SK-MEL-5 (cell line): ENCODE results near the gene HUNK. TPM values are rescaled to one million over a fixed set of nuclear protein-coding genes. Genes with fewer than 3 reads are reported as not detected.

ENCODE experiments used
- DNase-seq: peaks from one replicate; pipeline ENCODE4 v3.0.0-alpha.2; 2016; ENCODE audit warnings: low read depth, low spot score
- in situ Hi-C: cut with HindIII; loops from 2 replicates; pipeline ENCODE4 v1.10.0; 2016; ENCODE audit warnings: low sequenced_read_pairs, high pct_unique_total_duplicates, low pct_unique_long_range_greater_than_20kb
- total RNA-seq: library from RNA; depleted of rRNA; stranded (reverse); fragments of >200 nt; shearing (Covaris generic); gene quantifications from 2 replicates; pipeline ENCODE4 v1.2.3, GENCODE V29; 2014

The HUNK gene
- total RNA-seq, 1 experiment from 2014 or later, result 0.05 TPM

- in situ Hi-C loops, result no loop called here
- no peak for DNase-seq
These were observed 35.5 kb downstream of the HUNK start for GRCh38 chr21:31908106-31909031.

DNA sequence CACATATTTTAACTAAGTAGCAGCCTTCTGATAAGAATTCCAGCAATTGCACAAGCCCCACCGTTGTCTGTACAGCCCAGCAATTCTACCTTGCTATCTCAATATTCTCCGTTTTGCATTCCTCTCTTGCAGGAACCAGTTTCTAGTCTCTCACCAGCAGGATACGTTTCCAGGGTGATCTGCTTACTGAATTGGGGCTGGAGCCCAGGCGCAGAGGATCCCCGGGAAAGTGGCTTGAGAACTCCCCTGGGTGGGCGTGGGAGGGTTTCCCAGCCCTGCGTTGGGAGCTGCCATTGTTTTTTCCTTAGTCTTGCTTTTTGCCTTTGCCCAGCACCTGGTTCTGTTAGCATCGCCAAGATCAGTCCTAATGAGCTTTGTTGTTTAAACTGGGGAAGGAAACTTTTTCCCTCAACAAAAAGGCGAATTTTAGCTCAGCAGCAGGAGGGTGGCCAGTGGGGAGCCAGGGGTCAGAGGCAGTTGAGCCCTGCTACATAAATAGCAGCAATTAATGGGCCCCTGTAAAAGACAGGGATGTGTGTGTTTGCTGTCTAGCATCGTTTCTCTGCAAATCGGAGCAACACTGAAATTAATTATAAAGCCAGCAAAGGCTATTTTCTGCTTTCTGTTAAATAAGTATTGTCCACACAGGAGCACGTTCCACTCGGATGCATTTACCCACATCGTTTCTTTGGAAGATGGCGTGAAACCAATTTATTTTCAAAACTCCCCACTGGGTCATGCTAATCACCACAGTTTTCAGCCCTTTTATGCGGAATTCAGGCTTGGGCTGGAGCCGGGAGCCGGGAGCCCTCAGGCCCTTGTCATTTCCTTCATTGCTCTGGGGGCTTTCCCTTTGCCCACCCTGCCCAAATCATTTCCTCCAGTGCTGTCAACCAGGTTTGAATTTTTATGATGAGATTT lies 36.6 kb downstream of the HUNK start:
- in situ Hi-C loops, result no loop called here
- DNase-seq, result no peak

GRCh38 chr21:31910074-31910470 lies 37.3 kb downstream of the HUNK start:
- DNase-seq, result no peak
- in situ Hi-C loops, result no loop called here

DNA sequence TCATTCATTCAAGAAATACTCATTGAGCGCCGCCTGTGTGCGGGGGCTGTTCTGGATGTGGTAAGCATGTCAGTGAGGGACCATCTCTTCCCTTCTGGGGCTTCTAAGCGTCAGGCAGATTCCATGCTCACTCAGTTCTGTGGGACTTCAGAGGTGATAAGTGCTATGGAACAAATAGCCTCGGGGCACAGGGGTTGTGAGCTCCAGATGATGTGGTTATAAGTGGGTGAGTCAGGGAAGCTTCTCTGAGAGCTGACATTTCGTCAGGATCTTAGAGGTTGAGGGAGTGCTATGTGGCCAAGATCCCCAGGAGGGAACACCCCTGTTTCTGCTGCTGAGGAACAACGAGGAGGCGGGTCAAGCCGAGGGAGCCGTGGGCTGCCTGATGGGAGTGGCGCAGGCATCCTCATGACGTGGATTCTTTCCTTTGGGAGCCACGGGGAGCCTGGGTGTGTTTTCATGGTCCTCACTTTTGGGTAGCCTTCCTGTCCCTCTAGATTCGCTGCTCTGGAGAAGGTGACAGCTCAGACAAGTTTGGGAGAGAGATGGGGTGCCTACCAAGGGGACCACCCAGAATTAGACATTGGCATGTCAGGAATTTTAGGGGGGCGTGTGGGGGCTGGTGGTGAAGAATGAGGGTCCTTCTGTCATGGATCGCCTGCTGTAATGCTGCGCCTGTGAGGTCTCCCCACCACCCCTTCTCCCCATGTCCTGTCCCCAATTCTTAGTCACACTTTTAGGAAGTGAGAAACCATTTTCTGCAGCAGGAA lies 38.5 kb downstream of the HUNK start:
- no peak for DNase-seq
- in situ Hi-C loops, result no loop called here

GRCh38 chr21:31912501-31912900 lies 39.7 kb downstream of the HUNK start:
- in situ Hi-C loops, result no loop called here
- no peak for DNase-seq

- in situ Hi-C loops, result no loop called here
- DNase-seq, result no peak
These were observed 40.4 kb downstream of the HUNK start for GRCh38 chr21:31913182-31913608.

- in situ Hi-C loops, result no loop called here
- DNase-seq, result no peak
These were observed 41.7 kb downstream of the HUNK start for GRCh38 chr21:31914472-31914871.

DNA sequence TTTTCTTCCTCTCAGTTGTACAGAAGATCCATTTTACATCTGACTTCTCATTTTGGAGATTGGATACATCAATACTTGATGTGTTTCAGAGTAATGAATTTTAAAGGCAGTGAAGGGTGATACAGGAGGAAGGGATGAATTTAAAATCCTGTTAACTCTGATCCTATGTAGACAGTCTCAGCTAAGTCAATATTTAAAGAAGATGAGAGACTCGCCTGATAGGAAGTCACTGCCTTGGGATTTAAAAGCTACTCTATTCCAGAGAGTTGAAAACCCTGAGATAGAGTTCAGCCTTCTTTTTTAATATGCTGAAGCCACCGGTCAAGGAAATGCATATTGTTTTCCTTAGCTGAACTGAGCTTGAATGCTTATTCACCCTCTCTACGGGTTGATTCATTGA lies 42.7 kb downstream of the HUNK start:
- in situ Hi-C loops, result no loop called here

GRCh38 chr21:31917108-31917507 lies 44.3 kb downstream of the HUNK start:
- in situ Hi-C loops, result no loop called here

More for the DNA sequence above, 42.7 kb downstream of the HUNK start:
- DNase-seq, result no peak

GRCh38 chr21:31918250-31918775 lies 45.5 kb downstream of the HUNK start:
- DNase-seq, result no peak
- in situ Hi-C loops, result no loop called here

More at GRCh38 chr21:31917108-31917507, 44.3 kb downstream of the HUNK start:
- no peak for DNase-seq

GRCh38 chr21:31920275-31920674 lies 47.5 kb downstream of the HUNK start:
- in situ Hi-C loops, result no loop called here

GRCh38 chr21:31921079-31921478 lies 48.3 kb downstream of the HUNK start:
- DNase-seq, result no peak
- in situ Hi-C loops, result no loop called here

More at GRCh38 chr21:31920275-31920674, 47.5 kb downstream of the HUNK start:
- DNase-seq, result peak; percentile 23

- in situ Hi-C loops, result no loop called here
These were observed 50.1 kb downstream of the HUNK start for GRCh38 chr21:31922881-31923280.

DNA sequence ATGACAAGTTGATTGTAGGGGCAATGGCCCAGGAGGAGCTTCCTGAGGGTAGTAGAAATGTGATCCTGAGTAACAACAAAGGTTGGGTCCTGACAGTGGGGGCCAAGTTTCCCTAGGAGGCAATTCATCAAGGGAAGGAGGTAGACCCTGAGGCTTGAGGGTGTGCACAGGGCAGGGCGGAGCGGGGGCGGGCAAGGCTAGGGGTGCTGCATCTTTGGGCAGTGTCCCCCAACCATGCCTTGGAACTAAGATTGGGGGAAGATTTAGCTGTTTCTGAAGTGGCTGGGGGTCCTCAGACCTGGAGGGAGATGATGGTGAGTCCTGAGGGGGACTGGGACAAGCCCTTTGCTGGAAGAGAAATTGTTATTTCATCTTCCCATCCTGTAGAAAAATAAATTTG lies 50.9 kb downstream of the HUNK start:
- DNase-seq, result no peak
- in situ Hi-C loops, result no loop called here

More at GRCh38 chr21:31922881-31923280, 50.1 kb downstream of the HUNK start:
- peak; percentile 3 for DNase-seq

- in situ Hi-C loops, result no loop called here
- DNase-seq, result no peak
These were observed 51.7 kb downstream of the HUNK start for GRCh38 chr21:31924548-31924947.

DNA sequence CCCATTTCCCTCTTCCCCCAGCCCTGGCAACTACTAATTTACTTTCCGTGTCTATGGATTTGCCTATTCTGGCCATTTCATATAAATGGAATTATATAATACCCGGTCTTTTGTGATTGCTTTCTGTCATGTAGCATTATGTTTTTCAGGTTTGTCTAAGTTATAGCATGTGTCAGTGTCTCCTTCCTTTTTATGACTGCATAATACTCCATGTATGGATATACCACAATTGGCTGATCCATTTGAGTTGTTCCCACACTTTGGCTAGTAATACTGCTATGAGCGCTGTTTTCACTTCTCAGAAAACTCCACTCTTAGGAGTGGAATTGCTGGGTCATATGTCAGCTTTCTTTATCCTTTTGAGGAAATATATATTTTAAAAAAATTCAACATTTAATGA lies 53.7 kb downstream of the HUNK start:
- no peak for DNase-seq
- in situ Hi-C loops, result no loop called here

DNA sequence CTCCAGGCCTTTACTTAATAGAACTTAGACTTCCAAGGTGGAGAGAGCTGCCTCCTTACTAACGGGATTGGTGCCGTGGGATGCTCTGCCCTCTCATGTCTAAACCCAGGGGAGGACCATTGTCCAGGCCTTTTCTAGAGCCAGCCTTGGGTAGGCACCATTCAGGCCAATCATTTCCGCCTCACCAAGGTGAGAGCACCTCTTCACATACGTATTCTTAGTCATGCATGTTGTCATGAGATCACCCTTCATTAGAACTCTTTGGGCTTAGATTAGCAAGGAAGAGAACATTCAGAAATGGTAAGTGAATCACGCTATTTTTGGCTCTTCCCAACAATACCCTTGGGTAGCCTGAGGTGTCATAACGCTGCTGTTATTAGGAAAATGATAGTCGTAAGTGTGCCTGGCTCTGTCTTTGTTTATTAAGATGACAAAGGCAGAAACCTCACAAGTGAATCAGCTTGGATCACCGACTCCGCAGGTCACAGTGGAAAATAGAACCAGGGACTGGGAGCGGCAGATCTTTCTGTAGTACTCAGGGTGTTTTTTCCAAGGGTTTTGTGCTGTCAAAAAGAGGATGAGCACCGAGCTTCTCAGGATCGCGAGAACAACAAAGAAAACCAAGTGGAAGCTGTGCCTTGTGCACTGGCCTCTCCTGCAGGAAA lies 55.0 kb downstream of the HUNK start:
- DNase-seq, result no peak
- in situ Hi-C loops, result no loop called here
